Measurements from ENCODE around the gene FGF3.

The FGF3 gene

GRCh38 chr11:69807106-69807815 lies 12.0 kb downstream of the FGF3 start:
- in situ Hi-C loops (cut with HindIII; ENCODE audit: low sequenced_read_pairs), result no loop called here

- in situ Hi-C loops (cut with HindIII; ENCODE audit: low sequenced_read_pairs), result no loop called here
Observed at GRCh38 chr11:69804769-69805508, 14.3 kb downstream of the FGF3 start.

- in situ Hi-C loops (cut with HindIII; ENCODE audit: low sequenced_read_pairs), result no loop called here
Observed at GRCh38 chr11:69803604-69804218, 15.5 kb downstream of the FGF3 start.

- in situ Hi-C loops (cut with HindIII; ENCODE audit: low sequenced_read_pairs), result no loop called here
Observed at GRCh38 chr11:69803022-69803421, 16.2 kb downstream of the FGF3 start.

DNA sequence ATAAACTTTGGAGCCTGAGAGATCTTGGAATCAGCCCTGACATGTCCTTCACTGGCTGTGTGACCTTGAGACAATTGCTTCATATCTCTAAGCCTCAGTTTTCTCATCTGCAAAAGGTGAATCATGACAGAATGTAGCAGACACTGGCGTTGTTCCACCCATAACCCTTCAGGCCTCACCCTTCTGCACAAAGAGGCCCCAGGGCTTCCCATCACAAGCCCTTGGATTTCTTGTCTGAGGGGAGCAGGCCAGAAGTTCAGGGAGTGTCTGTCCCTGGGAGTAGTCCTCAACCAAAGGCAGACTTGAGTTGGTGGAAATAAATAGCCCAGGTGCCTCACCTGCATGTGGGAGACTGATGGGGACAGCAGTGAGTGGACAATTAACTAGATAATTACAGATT lies 16.6 kb downstream of the FGF3 start:
- in situ Hi-C loops (cut with HindIII; ENCODE audit: low sequenced_read_pairs), result no loop called here

- in situ Hi-C loops (cut with HindIII; ENCODE audit: low sequenced_read_pairs), result no loop called here
Observed at GRCh38 chr11:69801513-69802335, 17.5 kb downstream of the FGF3 start.

GRCh38 chr11:69800278-69800677 lies 18.9 kb downstream of the FGF3 start:
- in situ Hi-C loops (cut with HindIII; ENCODE audit: low sequenced_read_pairs), result no loop called here

DNA sequence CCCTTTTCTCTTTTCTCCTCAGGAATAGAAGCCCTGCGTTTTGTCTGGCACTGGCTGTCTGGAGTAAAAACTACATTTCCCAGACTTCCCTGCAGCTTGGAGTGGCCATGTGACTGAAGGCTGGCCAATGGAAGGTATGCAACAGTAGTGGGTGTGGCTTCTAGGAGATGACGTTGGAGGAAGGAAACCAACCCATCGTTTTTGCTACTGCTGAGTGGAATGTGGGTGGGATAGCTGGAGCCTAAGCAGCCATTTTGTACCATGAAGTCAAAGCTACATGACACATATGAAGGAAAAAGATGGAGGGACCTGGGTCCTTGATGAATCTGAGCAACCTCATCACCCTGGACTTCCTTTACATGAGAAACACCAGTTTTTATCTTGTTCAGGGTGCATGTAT lies 19.6 kb downstream of the FGF3 start:
- in situ Hi-C loops (cut with HindIII; ENCODE audit: low sequenced_read_pairs), result no loop called here

DNA sequence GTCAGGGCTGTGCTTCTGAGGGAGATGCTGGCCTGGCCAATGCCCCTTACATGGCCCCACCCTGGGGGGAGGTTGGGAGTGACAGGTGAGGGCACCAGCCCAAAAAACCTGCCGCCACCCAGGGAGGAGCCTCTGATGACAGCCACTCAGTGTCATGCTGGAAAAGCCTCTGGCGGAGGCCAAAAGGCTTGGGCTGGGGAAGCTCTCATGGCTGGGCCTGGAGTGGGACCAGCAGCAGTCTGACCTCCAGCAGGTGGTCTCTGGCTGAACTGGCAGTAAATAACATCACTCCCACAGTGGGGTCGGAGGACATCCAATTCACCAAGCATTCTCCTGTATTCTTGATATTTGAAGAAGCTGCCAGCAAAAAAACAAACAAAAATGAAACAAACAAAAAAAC lies 20.1 kb downstream of the FGF3 start:
- in situ Hi-C loops (cut with HindIII; ENCODE audit: low sequenced_read_pairs), result no loop called here

GRCh38 chr11:69797737-69798528 lies 21.3 kb downstream of the FGF3 start:
- in situ Hi-C loops (cut with HindIII; ENCODE audit: low sequenced_read_pairs), result no loop called here

- in situ Hi-C loops (cut with HindIII; ENCODE audit: low sequenced_read_pairs), result no loop called here
Observed at GRCh38 chr11:69797156-69797555, 22.1 kb downstream of the FGF3 start.

DNA sequence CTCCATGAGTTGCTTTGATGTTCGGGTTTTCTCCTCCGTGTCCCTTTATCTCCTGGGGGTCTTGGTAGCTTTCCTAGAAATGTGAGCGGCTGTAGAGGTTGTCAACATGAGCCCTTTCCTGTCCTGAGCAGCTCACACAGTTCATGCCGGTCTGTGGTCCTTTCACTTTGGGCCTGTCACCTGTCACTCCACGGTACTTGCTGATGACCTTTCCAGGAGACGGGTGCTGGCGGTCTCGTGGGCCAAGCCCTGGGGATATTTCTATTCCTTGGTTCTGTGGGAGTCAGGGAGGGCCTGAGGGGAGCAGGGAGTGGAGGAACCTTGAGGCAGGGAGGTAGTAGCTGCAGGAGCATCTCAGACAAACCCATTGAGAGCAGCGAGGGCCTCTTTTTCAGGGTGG lies 23.2 kb downstream of the FGF3 start:
- in situ Hi-C loops (cut with HindIII; ENCODE audit: low sequenced_read_pairs), result no loop called here

DNA sequence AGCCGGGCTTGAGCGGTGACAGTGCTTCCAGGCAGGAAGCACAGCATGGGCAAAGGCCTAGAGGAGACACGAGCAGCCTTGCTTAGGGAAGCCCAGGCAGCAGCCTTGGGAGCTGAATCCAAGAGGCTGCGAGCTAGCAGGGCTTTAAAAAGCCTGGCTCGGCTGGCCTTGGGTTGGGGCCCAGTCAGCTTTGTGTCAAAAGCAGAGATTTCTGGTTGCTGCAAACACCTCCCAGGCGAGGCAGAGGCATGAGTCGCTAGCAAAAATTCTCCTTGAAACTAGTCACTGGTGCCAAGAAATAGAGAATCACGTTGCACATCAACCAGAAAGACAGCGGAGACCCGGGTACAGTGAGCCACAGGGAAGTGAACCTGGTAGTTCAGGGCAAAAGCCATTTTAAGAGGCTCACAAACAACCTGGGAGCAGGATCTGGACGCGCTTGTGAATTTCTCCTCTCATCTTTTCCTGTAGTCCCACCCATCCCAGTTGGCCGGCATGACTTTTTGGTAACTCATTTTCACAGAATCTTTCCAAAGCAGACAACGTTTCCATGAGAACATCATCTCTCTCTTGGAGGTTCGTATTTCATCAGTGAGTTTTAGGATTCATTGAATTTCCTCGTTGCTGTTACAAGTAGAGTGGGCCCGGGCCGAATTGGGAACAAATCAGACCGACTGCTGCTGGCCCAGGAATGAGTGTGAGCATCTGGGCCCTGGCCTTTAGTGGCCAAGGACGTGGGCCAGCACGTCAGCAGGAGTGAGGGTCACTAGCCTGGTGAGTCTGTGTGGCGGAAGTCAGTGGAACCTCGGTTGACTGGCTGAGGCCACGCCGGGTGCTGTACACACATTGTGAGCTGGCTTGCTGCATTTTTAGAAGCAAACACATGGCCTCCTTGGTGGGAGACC lies 27.7 kb downstream of the FGF3 start:
- in situ Hi-C loops (cut with HindIII; ENCODE audit: low sequenced_read_pairs), result no loop called here

DNA sequence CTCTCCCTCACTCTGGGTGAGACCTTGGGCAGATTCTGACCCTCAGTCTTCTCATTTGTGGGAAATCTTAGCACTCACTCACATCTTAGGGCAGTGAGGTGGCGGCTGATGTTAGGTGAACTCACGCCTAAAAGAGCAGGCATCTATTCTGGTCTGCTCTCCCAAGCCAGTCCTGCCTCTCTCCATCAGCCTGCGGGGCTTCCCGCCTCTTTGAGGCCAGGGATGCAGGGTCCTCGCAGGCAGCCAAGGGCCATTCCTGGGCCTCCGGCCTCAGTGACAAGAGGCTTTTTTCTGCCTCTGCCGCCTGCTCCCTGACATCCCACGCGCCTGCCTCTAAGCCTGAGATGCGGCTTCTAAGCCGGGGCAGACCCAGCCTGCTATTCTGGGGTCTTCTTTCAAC lies 30.3 kb downstream of the FGF3 start:
- in situ Hi-C loops (cut with HindIII; ENCODE audit: low sequenced_read_pairs), result loop anchor here (5.0 kb wide), 2 partner anchors 37 to 83 kb away; no protein-coding TSS in a partner anchor

GRCh38 chr11:69787906-69788305 lies 31.3 kb downstream of the FGF3 start:
- in situ Hi-C loops (cut with HindIII; ENCODE audit: low sequenced_read_pairs), result loop anchor here (5.0 kb wide), 2 partner anchors 36 to 84 kb away; no protein-coding TSS in a partner anchor

- in situ Hi-C loops (cut with HindIII; ENCODE audit: low sequenced_read_pairs), result loop anchor here (5.0 kb wide), 2 partner anchors 35 to 85 kb away; no protein-coding TSS in a partner anchor
Observed at GRCh38 chr11:69787457-69787856, 31.8 kb downstream of the FGF3 start.

GRCh38 chr11:69781241-69781640 lies 38.0 kb downstream of the FGF3 start:
- in situ Hi-C loops (cut with HindIII; ENCODE audit: low sequenced_read_pairs), result no loop called here

DNA sequence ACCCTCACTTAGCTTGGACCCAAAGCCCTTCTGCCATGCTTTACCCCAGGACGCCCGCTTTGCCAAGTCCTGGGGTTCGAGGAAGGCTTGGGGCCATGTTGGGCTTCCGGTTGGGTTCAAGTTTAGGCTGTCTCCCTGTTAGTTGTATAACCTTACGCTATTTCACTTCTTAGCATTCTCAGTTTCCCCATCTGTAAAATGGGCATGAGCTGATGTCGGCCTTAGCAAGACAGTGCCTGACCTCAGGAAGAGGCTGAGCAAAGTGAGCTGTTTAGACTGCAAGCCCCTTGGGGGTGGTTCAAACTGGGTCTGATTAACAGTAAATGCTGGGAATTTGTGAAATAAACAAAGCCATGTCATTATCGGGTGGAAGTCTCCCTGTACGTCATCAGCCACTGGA lies 40.8 kb downstream of the FGF3 start:
- in situ Hi-C loops (cut with HindIII; ENCODE audit: low sequenced_read_pairs), result no loop called here

- in situ Hi-C loops (cut with HindIII; ENCODE audit: low sequenced_read_pairs), result no loop called here
Observed at GRCh38 chr11:69775163-69775755, 44.0 kb downstream of the FGF3 start, which contains the start of gene FGF4. FGF4 (minus strand) TSS chr11:69775341; CDS start chr11:69775084, 257 bp downstream.
